ENCODE results near the gene ITGA6. TPM values are rescaled to one million over a fixed set of nuclear protein-coding genes. Genes with fewer than 3 reads are reported as not detected.

The ITGA6 gene
- total and polyA plus RNA-seq, 2 experiments from 2014 or later = 32.9 to 124 TPM

DNA sequence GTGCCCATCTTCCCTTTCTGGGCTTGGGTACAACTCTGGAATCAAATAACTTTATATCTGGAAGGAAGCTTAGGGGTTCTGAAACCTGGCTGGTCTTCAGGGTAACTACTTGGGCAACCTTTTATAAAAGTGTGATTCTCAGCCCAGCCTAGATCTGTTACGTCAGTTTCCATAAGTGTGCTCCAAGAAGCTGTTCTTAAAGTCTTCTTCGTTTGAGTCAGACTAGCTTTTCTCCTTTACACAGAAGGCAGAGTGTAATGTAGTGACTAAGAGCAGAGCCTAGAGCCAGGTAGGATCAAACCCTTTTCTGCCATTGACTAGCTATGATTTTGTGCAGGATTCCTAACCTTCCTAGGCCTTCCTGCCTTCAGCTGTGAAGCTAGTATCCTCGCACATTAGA, 5.8 kb downstream of the ITGA6 start:
- no peaks in the 10 kb centered on the region for H3K27me3 Mint-ChIP-seq (ENCODE audit: insufficient read depth, low read depth, poor library complexity)
- H3K36me3 ChIP-seq (ENCODE audit: insufficient read depth) = no peaks in the 10 kb centered on the region
- H3K4me3 ChIP-seq = no peak overlapping the region
- H3K9me2 ChIP-seq (ENCODE audit: insufficient read depth) = peaks cover 11% of the 10 kb centered on the region
- peaks cover 93% of the 10 kb centered on the region for H3K4me1 ChIP-seq (ENCODE audit: insufficient read depth)
- TF ChIP-seq, protein P1, sequence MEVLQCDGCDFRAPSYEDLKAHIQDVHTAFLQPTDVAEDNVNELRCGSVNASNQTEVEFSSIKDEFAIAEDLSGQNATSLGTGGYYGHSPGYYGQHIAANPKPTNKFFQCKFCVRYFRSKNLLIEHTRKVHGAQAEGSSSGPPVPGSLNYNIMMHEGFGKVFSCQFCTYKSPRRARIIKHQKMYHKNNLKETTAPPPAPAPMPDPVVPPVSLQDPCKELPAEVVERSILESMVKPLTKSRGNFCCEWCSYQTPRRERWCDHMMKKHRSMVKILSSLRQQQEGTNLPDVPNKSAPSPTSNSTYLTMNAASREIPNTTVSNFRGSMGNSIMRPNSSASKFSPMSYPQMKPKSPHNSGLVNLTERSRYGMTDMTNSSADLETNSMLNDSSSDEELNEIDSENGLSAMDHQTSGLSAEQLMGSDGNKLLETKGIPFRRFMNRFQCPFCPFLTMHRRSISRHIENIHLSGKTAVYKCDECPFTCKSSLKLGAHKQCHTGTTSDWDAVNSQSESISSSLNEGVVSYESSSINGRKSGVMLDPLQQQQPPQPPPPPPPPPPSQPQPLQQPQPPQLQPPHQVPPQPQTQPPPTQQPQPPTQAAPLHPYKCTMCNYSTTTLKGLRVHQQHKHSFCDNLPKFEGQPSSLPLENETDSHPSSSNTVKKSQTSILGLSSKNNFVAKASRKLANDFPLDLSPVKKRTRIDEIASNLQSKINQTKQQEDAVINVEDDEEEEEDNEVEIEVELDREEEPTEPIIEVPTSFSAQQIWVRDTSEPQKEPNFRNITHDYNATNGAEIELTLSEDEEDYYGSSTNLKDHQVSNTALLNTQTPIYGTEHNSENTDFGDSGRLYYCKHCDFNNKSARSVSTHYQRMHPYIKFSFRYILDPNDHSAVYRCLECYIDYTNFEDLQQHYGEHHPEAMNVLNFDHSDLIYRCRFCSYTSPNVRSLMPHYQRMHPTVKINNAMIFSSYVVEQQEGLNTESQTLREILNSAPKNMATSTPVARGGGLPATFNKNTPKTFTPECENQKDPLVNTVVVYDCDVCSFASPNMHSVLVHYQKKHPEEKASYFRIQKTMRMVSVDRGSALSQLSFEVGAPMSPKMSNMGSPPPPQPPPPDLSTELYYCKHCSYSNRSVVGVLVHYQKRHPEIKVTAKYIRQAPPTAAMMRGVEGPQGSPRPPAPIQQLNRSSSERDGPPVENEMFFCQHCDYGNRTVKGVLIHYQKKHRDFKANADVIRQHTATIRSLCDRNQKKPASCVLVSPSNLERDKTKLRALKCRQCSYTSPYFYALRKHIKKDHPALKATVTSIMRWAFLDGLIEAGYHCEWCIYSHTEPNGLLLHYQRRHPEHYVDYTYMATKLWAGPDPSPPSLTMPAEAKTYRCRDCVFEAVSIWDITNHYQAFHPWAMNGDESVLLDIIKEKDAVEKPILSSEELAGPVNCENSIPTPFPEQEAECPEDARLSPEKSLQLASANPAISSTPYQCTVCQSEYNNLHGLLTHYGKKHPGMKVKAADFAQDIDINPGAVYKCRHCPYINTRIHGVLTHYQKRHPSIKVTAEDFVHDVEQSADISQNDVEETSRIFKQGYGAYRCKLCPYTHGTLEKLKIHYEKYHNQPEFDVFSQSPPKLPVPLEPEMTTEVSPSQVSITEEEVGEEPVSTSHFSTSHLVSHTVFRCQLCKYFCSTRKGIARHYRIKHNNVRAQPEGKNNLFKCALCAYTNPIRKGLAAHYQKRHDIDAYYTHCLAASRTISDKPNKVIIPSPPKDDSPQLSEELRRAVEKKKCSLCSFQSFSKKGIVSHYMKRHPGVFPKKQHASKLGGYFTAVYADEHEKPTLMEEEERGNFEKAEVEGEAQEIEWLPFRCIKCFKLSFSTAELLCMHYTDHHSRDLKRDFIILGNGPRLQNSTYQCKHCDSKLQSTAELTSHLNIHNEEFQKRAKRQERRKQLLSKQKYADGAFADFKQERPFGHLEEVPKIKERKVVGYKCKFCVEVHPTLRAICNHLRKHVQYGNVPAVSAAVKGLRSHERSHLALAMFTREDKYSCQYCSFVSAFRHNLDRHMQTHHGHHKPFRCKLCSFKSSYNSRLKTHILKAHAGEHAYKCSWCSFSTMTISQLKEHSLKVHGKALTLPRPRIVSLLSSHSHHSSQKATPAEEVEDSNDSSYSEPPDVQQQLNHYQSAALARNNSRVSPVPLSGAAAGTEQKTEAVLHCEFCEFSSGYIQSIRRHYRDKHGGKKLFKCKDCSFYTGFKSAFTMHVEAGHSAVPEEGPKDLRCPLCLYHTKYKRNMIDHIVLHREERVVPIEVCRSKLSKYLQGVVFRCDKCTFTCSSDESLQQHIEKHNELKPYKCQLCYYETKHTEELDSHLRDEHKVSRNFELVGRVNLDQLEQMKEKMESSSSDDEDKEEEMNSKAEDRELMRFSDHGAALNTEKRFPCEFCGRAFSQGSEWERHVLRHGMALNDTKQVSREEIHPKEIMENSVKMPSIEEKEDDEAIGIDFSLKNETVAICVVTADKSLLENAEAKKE (CRISPR knock-in tag; IDR thresholded peaks at IDR 0.05) = no peak
- no peak for TF ChIP-seq ZNF331 (CRISPR knock-in tag; IDR thresholded peaks at IDR 0.05; ENCODE audit: low read depth)
- no peak for TF ChIP-seq POLR2AphosphoS5 (IDR thresholded peaks at IDR 0.05; ENCODE audit: low read depth)
- no peak for TF ChIP-seq CTCF (conservative IDR thresholded peaks at IDR 0.05; ENCODE audit: low read depth in 2 of 2)
- TF ChIP-seq CREB1 (CRISPR knock-in tag; IDR thresholded peaks at IDR 0.05; ENCODE audit: low read depth) = no peak
- TF ChIP-seq EZH2phosphoT487 (IDR thresholded peaks at IDR 0.05; ENCODE audit: unreplicated experiment) = no peak
- no peak for TF ChIP-seq EZH2 (IDR thresholded peaks at IDR 0.05; ENCODE audit: low read depth, unreplicated experiment)
- no peak for TF ChIP-seq ZNF114 (CRISPR knock-in tag; IDR thresholded peaks at IDR 0.05)
- TF ChIP-seq NANOG (IDR thresholded peaks at IDR 0.05; ENCODE audit: borderline replicate concordance) = no peak
- TF ChIP-seq JUNB (IDR thresholded peaks at IDR 0.05; ENCODE audit: unreplicated experiment) = no peak
- TF ChIP-seq, protein P2, sequence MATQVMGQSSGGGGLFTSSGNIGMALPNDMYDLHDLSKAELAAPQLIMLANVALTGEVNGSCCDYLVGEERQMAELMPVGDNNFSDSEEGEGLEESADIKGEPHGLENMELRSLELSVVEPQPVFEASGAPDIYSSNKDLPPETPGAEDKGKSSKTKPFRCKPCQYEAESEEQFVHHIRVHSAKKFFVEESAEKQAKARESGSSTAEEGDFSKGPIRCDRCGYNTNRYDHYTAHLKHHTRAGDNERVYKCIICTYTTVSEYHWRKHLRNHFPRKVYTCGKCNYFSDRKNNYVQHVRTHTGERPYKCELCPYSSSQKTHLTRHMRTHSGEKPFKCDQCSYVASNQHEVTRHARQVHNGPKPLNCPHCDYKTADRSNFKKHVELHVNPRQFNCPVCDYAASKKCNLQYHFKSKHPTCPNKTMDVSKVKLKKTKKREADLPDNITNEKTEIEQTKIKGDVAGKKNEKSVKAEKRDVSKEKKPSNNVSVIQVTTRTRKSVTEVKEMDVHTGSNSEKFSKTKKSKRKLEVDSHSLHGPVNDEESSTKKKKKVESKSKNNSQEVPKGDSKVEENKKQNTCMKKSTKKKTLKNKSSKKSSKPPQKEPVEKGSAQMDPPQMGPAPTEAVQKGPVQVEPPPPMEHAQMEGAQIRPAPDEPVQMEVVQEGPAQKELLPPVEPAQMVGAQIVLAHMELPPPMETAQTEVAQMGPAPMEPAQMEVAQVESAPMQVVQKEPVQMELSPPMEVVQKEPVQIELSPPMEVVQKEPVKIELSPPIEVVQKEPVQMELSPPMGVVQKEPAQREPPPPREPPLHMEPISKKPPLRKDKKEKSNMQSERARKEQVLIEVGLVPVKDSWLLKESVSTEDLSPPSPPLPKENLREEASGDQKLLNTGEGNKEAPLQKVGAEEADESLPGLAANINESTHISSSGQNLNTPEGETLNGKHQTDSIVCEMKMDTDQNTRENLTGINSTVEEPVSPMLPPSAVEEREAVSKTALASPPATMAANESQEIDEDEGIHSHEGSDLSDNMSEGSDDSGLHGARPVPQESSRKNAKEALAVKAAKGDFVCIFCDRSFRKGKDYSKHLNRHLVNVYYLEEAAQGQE (IDR thresholded peaks at IDR 0.05; ENCODE audit: unreplicated experiment) = no peak
- no peak for TF ChIP-seq STAT1 (IDR thresholded peaks at IDR 0.05; ENCODE audit: unreplicated experiment)
- TF ChIP-seq, protein P3, sequence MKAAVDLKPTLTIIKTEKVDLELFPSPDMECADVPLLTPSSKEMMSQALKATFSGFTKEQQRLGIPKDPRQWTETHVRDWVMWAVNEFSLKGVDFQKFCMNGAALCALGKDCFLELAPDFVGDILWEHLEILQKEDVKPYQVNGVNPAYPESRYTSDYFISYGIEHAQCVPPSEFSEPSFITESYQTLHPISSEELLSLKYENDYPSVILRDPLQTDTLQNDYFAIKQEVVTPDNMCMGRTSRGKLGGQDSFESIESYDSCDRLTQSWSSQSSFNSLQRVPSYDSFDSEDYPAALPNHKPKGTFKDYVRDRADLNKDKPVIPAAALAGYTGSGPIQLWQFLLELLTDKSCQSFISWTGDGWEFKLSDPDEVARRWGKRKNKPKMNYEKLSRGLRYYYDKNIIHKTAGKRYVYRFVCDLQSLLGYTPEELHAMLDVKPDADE (IDR thresholded peaks at IDR 0.05) = no peak
- no peak overlapping the region for H2AFZ ChIP-seq
- peaks cover 99% of the 10 kb centered on the region for H3K79me2 ChIP-seq (replicated peaks; ENCODE audit: insufficient read depth)
- no peak overlapping the region for H3K27ac ChIP-seq (ENCODE audit: low read depth)
- H3F3A ChIP-seq (replicated peaks; ENCODE audit: low read depth) = no peaks in the 10 kb centered on the region
- peak overlapping the region; percentile 56; the same call in 1 of the 2 replicates for H3K4me2 ChIP-seq
- no peak overlapping the region for H3K4me3 Mint-ChIP-seq
- peaks cover 74% of the 10 kb centered on the region; the same call in 2 of the 3 replicates for H3K4me1 Mint-ChIP-seq
- H3K9me3 Mint-ChIP-seq = no peaks in the 10 kb centered on the region
- H3K27me3 ChIP-seq (ENCODE audit: insufficient read depth) = no peaks in the 10 kb centered on the region
- H4K20me1 ChIP-seq (replicated peaks; ENCODE audit: insufficient read depth) = peaks cover 17% of the 10 kb centered on the region
- no peak for DNase-seq (ENCODE audit: low spot score)
- 0 out of 3 replicates have a peak, but pooled peaks cover 3% of the 10 kb centered on the region for H3K36me3 Mint-ChIP-seq (ENCODE audit: low read depth)
- ATAC-seq = no peak
- no peak overlapping the region for H3K27ac Mint-ChIP-seq

All from GM23338 (cell line).